ENCODE results near the gene LSM12. TPM values are rescaled to one million over a fixed set of nuclear protein-coding genes. Genes with fewer than 3 reads are reported as not detected.
A peak's percentile ranks its signal among the peaks of the same experiment; 100 is the strongest.

The LSM12 gene
- total RNA-seq, 2 experiments from 2014 or later = 34.6 to 36.1 TPM

GRCh38 chr17:44111777-44112176 is 45.3 kb upstream of the LSM12 start:
- CTCF ChIA-PET = no interaction called here
- no peak overlapping the region for H3K27ac Mint-ChIP-seq
- no peaks in the 10 kb centered on the region for H3K9me3 Mint-ChIP-seq
- peaks cover 35% of the 10 kb centered on the region for H3K4me1 Mint-ChIP-seq (ENCODE audit: low read depth)
- POLR2A ChIA-PET = interaction anchor here (3.4 kb wide), 1 partner anchor 11 kb away, joined by 23 read pairs; the partner anchor contains the start of gene HDAC5
- H3K36me3 ChIP-seq (ENCODE audit: insufficient read depth, low read length) = peaks cover 47% of the 10 kb centered on the region
- peaks cover 28% of the 10 kb centered on the region for H3K4me1 ChIP-seq (ENCODE audit: insufficient read depth, low read length)
- H3K36me3 Mint-ChIP-seq (ENCODE audit: low read depth) = peaks cover 13% of the 10 kb centered on the region
- no peak overlapping the region for H3K4me3 ChIP-seq (ENCODE audit: low read length)
- DNase-seq (no peak), ATAC-seq (ENCODE audit: poor library complexity) (no peak)
- no peak for TF ChIP-seq CTCF (IDR thresholded peaks at IDR 0.05)
- H3K4me3 Mint-ChIP-seq = no peak overlapping the region
- no peaks in the 10 kb centered on the region for H3K27me3 ChIP-seq (ENCODE audit: control insufficient read depth in 1 of 2, insufficient read depth in 2 of 2, low read length in 2 of 2)
- no peak overlapping the region for H3K27ac ChIP-seq (ENCODE audit: low read depth in 1 of 2, low read length in 2 of 2)
- H3K9me3 ChIP-seq (ENCODE audit: control insufficient read depth in 1 of 2, insufficient read depth in 1 of 2, low read length in 2 of 2) = no peaks in the 10 kb centered on the region
- intact Hi-C loops (cut with DNase I, micrococcal nuclease) = no loop called here
- no peaks in the 10 kb centered on the region for H3K27me3 Mint-ChIP-seq

- Histone ChIP-seq H3K27me3 (ENCODE audit: control insufficient read depth in 1 of 2, insufficient read depth in 2 of 2, low read length in 2 of 2) (no peaks in the 10 kb centered on the region), H3K9me3 (ENCODE audit: control insufficient read depth in 1 of 2, insufficient read depth in 1 of 2, low read length in 2 of 2) (no peaks in the 10 kb centered on the region), H3K4me3 (ENCODE audit: low read length) (peak overlapping the region; percentile 7), H3K4me1 (ENCODE audit: insufficient read depth, low read length) (peaks cover 28% of the 10 kb centered on the region), H3K36me3 (ENCODE audit: insufficient read depth, low read length) (peaks cover 39% of the 10 kb centered on the region), H3K27ac (ENCODE audit: low read depth in 1 of 2, low read length in 2 of 2) (no peak overlapping the region)
- POLR2A ChIA-PET = interaction anchor here (3.4 kb wide), 1 partner anchor 12 kb away, joined by 23 read pairs; the partner anchor contains the start of gene HDAC5
- Mint-ChIP-seq H3K4me3 (no peak overlapping the region), H3K4me1 (ENCODE audit: low read depth) (peaks cover 31% of the 10 kb centered on the region), H3K27ac (no peak overlapping the region), H3K9me3 (no peaks in the 10 kb centered on the region), H3K36me3 (ENCODE audit: low read depth) (peaks cover 11% of the 10 kb centered on the region), H3K27me3 (no peaks in the 10 kb centered on the region)
- ATAC-seq (ENCODE audit: poor library complexity) (peak; percentile 70), DNase-seq (peak; percentile 35 to 77 (median 60))
- CTCF ChIA-PET = no interaction called here
- no peak for TF ChIP-seq CTCF (IDR thresholded peaks at IDR 0.05)
- intact Hi-C loops (cut with DNase I, micrococcal nuclease) = no loop called here
Measured at GRCh38 chr17:44110823-44111633, 44.6 kb upstream of the LSM12 start.

- no peaks in the 10 kb centered on the region for H3K9me3 Mint-ChIP-seq
- ChIA-PET POLR2A (interaction anchor here (3.4 kb wide), 1 partner anchor 13 kb away, joined by 23 read pairs; the partner anchor contains the start of gene HDAC5), CTCF (no interaction called here)
- H3K36me3 Mint-ChIP-seq (ENCODE audit: low read depth) = peaks cover 11% of the 10 kb centered on the region
- intact Hi-C loops (cut with DNase I, micrococcal nuclease) = no loop called here
- H3K4me3 ChIP-seq (ENCODE audit: low read length) = no peak overlapping the region
- no peak overlapping the region for H3K27ac ChIP-seq (ENCODE audit: low read depth in 1 of 2, low read length in 2 of 2)
- no peak overlapping the region for H3K27ac Mint-ChIP-seq
- no peak for ATAC-seq (ENCODE audit: poor library complexity)
- TF ChIP-seq CTCF (IDR thresholded peaks at IDR 0.05) = no peak
- H3K4me3 Mint-ChIP-seq = no peak overlapping the region
- H3K36me3 ChIP-seq (ENCODE audit: insufficient read depth, low read length) = peaks cover 32% of the 10 kb centered on the region
- peaks cover 28% of the 10 kb centered on the region for H3K4me1 ChIP-seq (ENCODE audit: insufficient read depth, low read length)
- H3K27me3 ChIP-seq (ENCODE audit: control insufficient read depth in 1 of 2, insufficient read depth in 2 of 2, low read length in 2 of 2) = no peaks in the 10 kb centered on the region
- peaks cover 31% of the 10 kb centered on the region for H3K4me1 Mint-ChIP-seq (ENCODE audit: low read depth)
- H3K27me3 Mint-ChIP-seq = no peaks in the 10 kb centered on the region
- no peak for DNase-seq
- no peaks in the 10 kb centered on the region for H3K9me3 ChIP-seq (ENCODE audit: control insufficient read depth in 1 of 2, insufficient read depth in 1 of 2, low read length in 2 of 2)
Measured at GRCh38 chr17:44110011-44110686, 43.7 kb upstream of the LSM12 start.

All from CD4-positive, alpha-beta T cell (primary cell).